Stimulated activated CD8-positive, alpha-beta memory T cell treated with anti-CD3 and anti-CD28 coated beads, Interleukin-12 subunit alpha, Interleukin-12 subunit beta, amount 100 ng/mL, for 24 hours (primary cell): ENCODE results near the gene CHRNA10.
"Not testable (repeated sequence)": the region's sequence is repeated elsewhere in the genome, so short reads cannot be mapped to it uniquely, and the experiment has no call there.

Experiments used
- DNase-seq: peaks from one replicate; pipeline ENCODE4 v3.0.0-alpha.2; 2020; ENCODE audit errors: extremely low read depth

CHRNA10 gene

GRCh38 chr11:3665336-3666022, 5.7 kb downstream of the CHRNA10 start:
- DNase-seq = no peak

GRCh38 chr11:3664032-3664630, 7.1 kb downstream of the CHRNA10 start:
- no peak for DNase-seq

GRCh38 chr11:3662856-3663255, 8.3 kb downstream of the CHRNA10 start:
- no peak for DNase-seq

- DNase-seq = no peak
These were observed 10.2 kb downstream of the CHRNA10 start for GRCh38 chr11:3660960-3661359.

GRCh38 chr11:3659595-3660515, 11.3 kb downstream of the CHRNA10 start:
- DNase-seq = no peak

- DNase-seq = no peak
These were observed 12.9 kb downstream of the CHRNA10 start for GRCh38 chr11:3658252-3658651.

- DNase-seq = not testable (repeated sequence)
These were observed 13.9 kb downstream of the CHRNA10 start for GRCh38 chr11:3657331-3657730.

- DNase-seq = no peak
These were observed 15.6 kb downstream of the CHRNA10 start for GRCh38 chr11:3655547-3655946.

GRCh38 chr11:3652514-3652913, 18.7 kb downstream of the CHRNA10 start:
- not testable (repeated sequence) for DNase-seq

GRCh38 chr11:3649374-3649773, 21.8 kb downstream of the CHRNA10 start:
- not testable (repeated sequence) for DNase-seq

GRCh38 chr11:3648843-3649242, 22.3 kb downstream of the CHRNA10 start:
- not testable (repeated sequence) for DNase-seq

GRCh38 chr11:3645552-3645951, 25.6 kb downstream of the CHRNA10 start:
- DNase-seq = no peak

- DNase-seq = no peak
These were observed 26.4 kb downstream of the CHRNA10 start, which contains the start of gene ART1 for GRCh38 chr11:3644817-3645235. Gene ART1 (plus strand): TSS chr11:3645128. CDS start chr11:3659214, 14,086 bp downstream.

GRCh38 chr11:3643102-3643546, 28.1 kb downstream of the CHRNA10 start:
- not testable (repeated sequence) for DNase-seq

- no peak for DNase-seq
These were observed 28.9 kb downstream of the CHRNA10 start for GRCh38 chr11:3642071-3642951.

- DNase-seq = no peak
These were observed 29.5 kb downstream of the CHRNA10 start, which contains the start of gene ART5 for GRCh38 chr11:3641701-3642070. Gene ART5 (minus strand): TSS chr11:3641992. CDS start chr11:3641862, 130 bp downstream.

GRCh38 chr11:3641191-3641590, 30.0 kb downstream of the CHRNA10 start:
- DNase-seq = no peak

- no peak for DNase-seq
These were observed 31.3 kb downstream of the CHRNA10 start for GRCh38 chr11:3639841-3640240.

GRCh38 chr11:3638513-3638912, 32.7 kb downstream of the CHRNA10 start:
- no peak for DNase-seq

- no peak for DNase-seq
These were observed 34.0 kb downstream of the CHRNA10 start for GRCh38 chr11:3637201-3637600.
